Measurements from ENCODE around the gene DTX2.
"Not testable (repeated sequence)": the region's sequence is repeated elsewhere in the genome, so short reads cannot be mapped to it uniquely, and the experiment has no call there.

DNA sequence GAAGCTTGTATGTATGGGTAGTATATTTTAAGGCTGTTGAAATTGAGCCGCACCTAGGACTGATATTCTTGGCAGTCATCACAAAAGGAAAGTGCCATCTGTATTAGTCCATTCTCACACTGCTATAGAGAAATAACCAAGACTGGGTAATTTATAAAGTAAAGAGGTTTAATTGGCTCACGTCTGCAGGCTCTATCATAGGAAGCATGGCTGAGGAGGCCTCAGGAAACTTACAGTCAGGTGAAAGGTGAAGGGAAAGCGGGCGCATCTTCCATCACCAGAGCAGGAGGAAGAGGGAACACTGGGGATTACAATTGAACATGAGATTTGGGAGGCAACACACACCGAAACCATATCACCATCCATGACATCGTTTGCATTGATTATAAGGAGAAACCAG is 90.5 kb downstream of the DTX2 start:
- TF ChIP-seq, protein P1, sequence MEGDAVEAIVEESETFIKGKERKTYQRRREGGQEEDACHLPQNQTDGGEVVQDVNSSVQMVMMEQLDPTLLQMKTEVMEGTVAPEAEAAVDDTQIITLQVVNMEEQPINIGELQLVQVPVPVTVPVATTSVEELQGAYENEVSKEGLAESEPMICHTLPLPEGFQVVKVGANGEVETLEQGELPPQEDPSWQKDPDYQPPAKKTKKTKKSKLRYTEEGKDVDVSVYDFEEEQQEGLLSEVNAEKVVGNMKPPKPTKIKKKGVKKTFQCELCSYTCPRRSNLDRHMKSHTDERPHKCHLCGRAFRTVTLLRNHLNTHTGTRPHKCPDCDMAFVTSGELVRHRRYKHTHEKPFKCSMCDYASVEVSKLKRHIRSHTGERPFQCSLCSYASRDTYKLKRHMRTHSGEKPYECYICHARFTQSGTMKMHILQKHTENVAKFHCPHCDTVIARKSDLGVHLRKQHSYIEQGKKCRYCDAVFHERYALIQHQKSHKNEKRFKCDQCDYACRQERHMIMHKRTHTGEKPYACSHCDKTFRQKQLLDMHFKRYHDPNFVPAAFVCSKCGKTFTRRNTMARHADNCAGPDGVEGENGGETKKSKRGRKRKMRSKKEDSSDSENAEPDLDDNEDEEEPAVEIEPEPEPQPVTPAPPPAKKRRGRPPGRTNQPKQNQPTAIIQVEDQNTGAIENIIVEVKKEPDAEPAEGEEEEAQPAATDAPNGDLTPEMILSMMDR (conservative IDR thresholded peaks at IDR 0.05 in 1 of 2, IDR thresholded peaks at IDR 0.05 in 1 of 2; ENCODE audit: extremely low read depth in 1 of 2, insufficient read depth in 1 of 2, low read depth in 1 of 2, low read length in 2 of 2): not testable (repeated sequence)
- not testable (repeated sequence) for TF ChIP-seq EZH2 (IDR thresholded peaks at IDR 0.05; ENCODE audit: borderline replicate concordance, low read length)

Data from mammary epithelial cell (primary cell).